SK-N-SH (cell line): ENCODE data around the gene PLD1. TPM values are rescaled to one million over a fixed set of nuclear protein-coding genes. Genes with fewer than 3 reads are reported as not detected.

Source experiments
- CTCF ChIA-PET: fragments of 300-600, 350-600 bp; formaldehyde crosslinking; extraction: SDS; loops from one replicate; lab custom pipeline; 2021; lab: Yijun Ruan, JAX
- POLR2A ChIA-PET: fragments of 350-600 bp; sonication (Branson Sonifier 250); formaldehyde crosslinking; extraction: SDS; loops from one replicate; lab custom pipeline; 2020; ENCODE audit warnings: antibody characterized with exemption, inconsistent platforms; lab: Yijun Ruan, JAX
- DNase-seq: peaks from one replicate; pipeline ENCODE4 v3.0.0; 2012
- H2AFZ ChIP-seq: fragments of 200-600 bp; sonication (generic); 2 replicates; pipeline ENCODE4 v1.8.1; 2016; ENCODE audit warnings: antibody characterized with exemption, mild to moderate bottlenecking, low read depth
- H3F3A ChIP-seq: fragments of 200-600 bp; sonication (generic); replicated peaks from 2 replicates; pipeline ENCODE3; 2016; ENCODE audit warnings: antibody characterized with exemption, mild to moderate bottlenecking; ENCODE audit not compliant: insufficient read depth
- H3K27ac ChIP-seq, 2 experiments: fragments of 200-500 bp in 1 of 2; fragments of 200-600 bp in 1 of 2; sonication (Bioruptor generic) in 1 of 2; sonication (generic), shearing (Covaris generic) in 1 of 2; 2 replicates each; pipeline versions ENCODE4 v1.5.1 to v1.6.1; 2014 to 2016; ENCODE audit warnings: low read depth in 2 of 2, inconsistent platforms in 1 of 2, low read length in 1 of 2, mild to moderate bottlenecking in 1 of 2, mixed read lengths in 1 of 2
- H3K27me3 ChIP-seq: fragments of 200-600 bp; sonication (generic), shearing (Covaris generic); 2 replicates; pipeline ENCODE4 v1.6.1; 2016; ENCODE audit warnings: mixed run types; ENCODE audit not compliant: insufficient read depth
- H3K36me3 ChIP-seq, 2 experiments: fragments of 200-500 bp in 1 of 2; fragments of 200-600 bp in 1 of 2; sonication (Bioruptor generic) in 1 of 2; sonication (generic) in 1 of 2; replicated peaks in 1 of 2; 2 replicates each; pipeline versions ENCODE3 to v1.5.1; 2014 to 2016; ENCODE audit warnings: low read length in 1 of 2, mild to moderate bottlenecking in 1 of 2; ENCODE audit not compliant: insufficient read depth in 2 of 2, control insufficient read depth in 1 of 2
- H3K4me1 ChIP-seq, 2 experiments: fragments of 200-500 bp in 1 of 2; fragments of 200-600 bp in 1 of 2; sonication (Bioruptor generic) in 1 of 2; sonication (generic), shearing (Covaris generic) in 1 of 2; 2 replicates each; pipeline versions ENCODE4 v1.5.1 to v1.6.1; 2014 to 2016; ENCODE audit warnings: low read depth in 1 of 2, low read length in 1 of 2, mixed run types in 1 of 2; ENCODE audit not compliant: insufficient read depth in 2 of 2, control insufficient read depth in 1 of 2
- H3K4me2 ChIP-seq: fragments of 200-600 bp; sonication (generic), shearing (Covaris generic); 2 replicates; pipeline ENCODE4 v1.6.1; 2017; ENCODE audit warnings: mixed run types
- H3K4me3 ChIP-seq, 2 experiments: fragments of 200-500 bp in 1 of 2; fragments of 200-600 bp in 1 of 2; sonication (Bioruptor generic) in 1 of 2; sonication (generic), shearing (Covaris generic) in 1 of 2; 2 replicates each; pipeline versions ENCODE4 v1.5.1 to v1.8.1; 2014 to 2016; ENCODE audit warnings: low read depth in 2 of 2, inconsistent platforms in 1 of 2, low read length in 1 of 2, mild to moderate bottlenecking in 1 of 2, mixed read lengths in 1 of 2, moderate library complexity in 1 of 2
- H3K79me2 ChIP-seq: fragments of 200-600 bp; sonication (generic); 2 replicates; pipeline ENCODE4 v1.8.1; 2017; ENCODE audit warnings: mild to moderate bottlenecking; ENCODE audit not compliant: insufficient read depth
- H3K9ac ChIP-seq: fragments of 200-600 bp; sonication (generic); 2 replicates; pipeline ENCODE4 v1.6.1; 2017; ENCODE audit warnings: mixed run types
- H3K9me2 ChIP-seq: fragments of 200-600 bp; sonication (generic); 2 replicates; pipeline ENCODE4 v1.6.1; 2017; ENCODE audit warnings: mixed run types
- H3K9me3 ChIP-seq: fragments of 200-600 bp; sonication (generic); 2 replicates; pipeline ENCODE4 v1.6.1; 2017; ENCODE audit warnings: mixed run types, mild to moderate bottlenecking, moderate library complexity
- H4K20me1 ChIP-seq: fragments of 200-600 bp; sonication (generic); 2 replicates; pipeline ENCODE4 v1.6.1; 2017; ENCODE audit warnings: mild to moderate bottlenecking, mixed run types; ENCODE audit not compliant: insufficient read depth
- CHD2 ChIP-seq: fragments of 150-350 bp; IDR thresholded peaks from 2 replicates; pipeline ENCODE4 v1.6.1; 2018; ENCODE audit warnings: low read length; ENCODE audit not compliant: partially characterized antibody
- CTCF ChIP-seq: fragments of 200-600 bp; sonication (generic); IDR thresholded peaks from 2 replicates; pipeline ENCODE4 v1.6.1; 2017; ENCODE audit warnings: antibody characterized with exemption, mild to moderate bottlenecking, moderate library complexity
- ELF1 ChIP-seq: IDR thresholded peaks from 2 replicates; pipeline ENCODE4 v1.4.0; 2012
- EP300 ChIP-seq, 2 experiments: IDR thresholded peaks; 2 replicates each; pipeline versions ENCODE4 v1.4.0 to v1.6.1; 2012; ENCODE audit warnings: borderline replicate concordance in 1 of 2, low read depth in 1 of 2, low read length in 1 of 2
- EZH2phosphoT487 ChIP-seq: fragments of 200-600 bp; sonication (generic); IDR thresholded peaks from 2 replicates; pipeline ENCODE4 v1.6.1; 2017; ENCODE audit warnings: low read depth, mixed run types, mild to moderate bottlenecking, antibody characterized with exemption, moderate library complexity, borderline replicate concordance
- FOSL2 ChIP-seq: IDR thresholded peaks from 2 replicates; pipeline ENCODE4 v1.4.0; 2012; ENCODE audit warnings: low read depth, mild to moderate bottlenecking, moderate library complexity, borderline replicate concordance
- FOXJ3 ChIP-seq: sonication (generic); formaldehyde crosslinking; IDR thresholded peaks from 2 replicates; pipeline ENCODE4 v1.5.1; 2020; ENCODE audit warnings: mild to moderate bottlenecking, missing genetic modification reagents
- FOXM1 ChIP-seq: IDR thresholded peaks from 2 replicates; pipeline ENCODE4 v1.4.0; 2012; ENCODE audit warnings: low read depth, mild to moderate bottlenecking
- GATA2 ChIP-seq: sonication (generic); formaldehyde crosslinking; IDR thresholded peaks from 2 replicates; pipeline ENCODE4 v1.5.0; 2020; ENCODE audit warnings: mild to moderate bottlenecking, missing genetic modification reagents
- IRF3 ChIP-seq: fragments of 150-350 bp; IDR thresholded peaks from 2 replicates; pipeline ENCODE4 v1.6.1; 2016; ENCODE audit warnings: mild to moderate bottlenecking, low read depth, low read length
- JUND ChIP-seq: IDR thresholded peaks from 2 replicates; pipeline ENCODE4 v1.4.0; 2012
- MAX ChIP-seq: IDR thresholded peaks from 2 replicates; pipeline ENCODE4 v1.4.0; 2012; ENCODE audit warnings: low read depth
- MXI1 ChIP-seq: IDR thresholded peaks from 2 replicates; pipeline ENCODE4 v1.6.1; 2012; ENCODE audit warnings: mild to moderate bottlenecking, low read depth, low read length, improper control_type of control experiment
- NFIC ChIP-seq: IDR thresholded peaks from 2 replicates; pipeline ENCODE4 v1.4.0; 2012; ENCODE audit warnings: borderline replicate concordance
- NRF1 ChIP-seq: IDR thresholded peaks from 2 replicates; pipeline ENCODE4 v1.6.1; 2012; ENCODE audit warnings: low read depth, mild to moderate bottlenecking, low read length
- POLR2AphosphoS5 ChIP-seq: IDR thresholded peaks from 2 replicates; pipeline ENCODE4 v1.6.1; 2012; ENCODE audit warnings: low read depth, low read length
- RAD21 ChIP-seq: IDR thresholded peaks from 2 replicates; pipeline ENCODE4 v1.6.1; 2012; ENCODE audit warnings: mild to moderate bottlenecking, low read length
- RFX5 ChIP-seq: IDR thresholded peaks from 2 replicates; pipeline ENCODE4 v1.6.1; 2012; ENCODE audit warnings: mild to moderate bottlenecking, improper control_type of control experiment, low read length
- RXRA ChIP-seq: IDR thresholded peaks from 2 replicates; pipeline ENCODE4 v1.4.0; 2012; ENCODE audit warnings: low read depth, mild to moderate bottlenecking, borderline replicate concordance
- SIN3A ChIP-seq: IDR thresholded peaks from 2 replicates; pipeline ENCODE4 v1.6.1; 2012; ENCODE audit warnings: low read depth, mild to moderate bottlenecking, low read length, moderate library complexity, borderline replicate concordance
- TAF1 ChIP-seq: IDR thresholded peaks from 2 replicates; pipeline ENCODE4 v1.6.1; 2012; ENCODE audit warnings: low read depth, mild to moderate bottlenecking, low read length, moderate library complexity, borderline replicate concordance
- TCF12 ChIP-seq: IDR thresholded peaks from 2 replicates; pipeline ENCODE4 v1.4.0; 2012
- TEAD4 ChIP-seq: IDR thresholded peaks from 2 replicates; pipeline ENCODE4 v1.4.0; 2012; ENCODE audit warnings: mild to moderate bottlenecking, borderline replicate concordance; ENCODE audit not compliant: insufficient read depth
- WGBS: methylation state at CpG from one replicate; pipeline ENCODE4 v1.1.6; 2017; ENCODE audit warnings: low lambda C conversion rate; 5-methylcytosine and 5-hydroxymethylcytosine counted together
- polyA plus RNA-seq, 3 experiments: library from polyadenylated mRNA; depleted of rRNA; stranded (reverse); fragments of >200 nt; gene quantifications; 2 replicates each; pipeline ENCODE4 v1.2.3, GENCODE V29; 2012
- TF ChIP-seq, protein P1 (sequence below): IDR thresholded peaks from 2 replicates; pipeline ENCODE4; 2012

PLD1 gene
- polyA plus RNA-seq, 1 of the 3 experiments (the other 2 are of a cell fraction): 6.2 TPM

DNA sequence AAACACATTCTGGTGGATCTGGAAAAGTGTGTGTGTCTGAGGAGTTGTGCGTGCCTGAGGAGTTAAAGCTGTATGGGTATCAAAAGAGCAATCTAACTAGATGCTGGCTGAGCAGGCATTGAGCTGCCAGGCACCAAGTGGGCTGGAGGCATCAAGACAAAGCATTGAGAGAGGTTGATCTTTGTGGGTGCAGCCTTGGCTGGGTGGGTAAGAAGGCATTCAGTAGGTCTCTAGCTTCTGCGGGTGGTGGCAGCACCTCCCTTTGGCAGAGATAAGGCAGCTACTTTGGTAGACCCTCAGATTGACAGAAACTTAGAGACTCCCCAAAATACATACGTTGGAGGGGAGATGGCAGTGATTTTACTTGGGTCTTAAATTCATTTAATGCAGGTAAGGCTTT, 17.1 kb upstream of the PLD1 start:
- no peak overlapping the region for H3K27ac ChIP-seq
- H3K4me2 ChIP-seq: no peak overlapping the region
- peaks cover 5% of the 10 kb centered on the region in 2 experiments; a peak in 3 of 4 replicates for H3K4me1 ChIP-seq
- no peaks in the 10 kb centered on the region for H3K9me3 ChIP-seq
- H3K79me2 ChIP-seq: no peaks in the 10 kb centered on the region
- no peak overlapping the region for H3K9ac ChIP-seq
- H2AFZ ChIP-seq: no peak overlapping the region
- DNase-seq: no peak
- H4K20me1 ChIP-seq: no peaks in the 10 kb centered on the region
- TF ChIP-seq MXI1 (no peak), ELF1 (no peak), JUND (no peak), FOSL2 (no peak), FOXJ3 (no peak), EP300 (IDR thresholded peaks at IDR 0.05; ENCODE audit: borderline replicate concordance in 1 of 2, low read depth in 1 of 2, low read length in 1 of 2) (no peak), GATA2 (CRISPR knock-in tag) (no peak), CTCF (no peak), NFIC (no peak), RFX5 (no peak), RXRA (no peak), IRF3 (no peak)
- H3K27me3 ChIP-seq: no peaks in the 10 kb centered on the region
- WGBS: 94% methylated on average over 3 of the region's 3 CpGs
- POLR2A ChIA-PET: no interaction called here
- no peaks in the 10 kb centered on the region for H3F3A ChIP-seq
- H3K9me2 ChIP-seq: no peaks in the 10 kb centered on the region
- CTCF ChIA-PET: no interaction called here
- no peaks in the 10 kb centered on the region for H3K36me3 ChIP-seq
- no peak overlapping the region for H3K4me3 ChIP-seq

GRCh38 chr3:171825222-171825828, 15.0 kb upstream of the PLD1 start:
- H3K4me2 ChIP-seq: no peak overlapping the region
- H3K27me3 ChIP-seq: no peaks in the 10 kb centered on the region
- no peaks in the 10 kb centered on the region for H4K20me1 ChIP-seq
- no peak overlapping the region for H3K27ac ChIP-seq
- ChIA-PET CTCF (no interaction called here), POLR2A (no interaction called here)
- H2AFZ ChIP-seq: no peak overlapping the region
- no peak for DNase-seq
- no peak overlapping the region for H3K4me3 ChIP-seq
- no peaks in the 10 kb centered on the region for H3K36me3 ChIP-seq
- H3K9me3 ChIP-seq: no peaks in the 10 kb centered on the region
- no peak overlapping the region for H3K9ac ChIP-seq
- H3F3A ChIP-seq: no peaks in the 10 kb centered on the region
- peaks cover 3 to 5% of the 10 kb centered on the region in 2 experiments; a peak in 3 of 4 replicates for H3K4me1 ChIP-seq
- no peaks in the 10 kb centered on the region for H3K79me2 ChIP-seq
- WGBS: 76% methylated on average over 5 of the region's 5 CpGs
- no peaks in the 10 kb centered on the region for H3K9me2 ChIP-seq
- TF ChIP-seq CHD2 (no peak), EZH2phosphoT487 (no peak), SIN3A (no peak), FOXM1 (no peak), TEAD4 (no peak), TAF1 (no peak), RAD21 (no peak), NRF1 (no peak), IRF3 (no peak), POLR2AphosphoS5 (no peak), ELF1 (no peak), MAX (no peak), TCF12 (no peak)
- TF ChIP-seq, protein P1, sequence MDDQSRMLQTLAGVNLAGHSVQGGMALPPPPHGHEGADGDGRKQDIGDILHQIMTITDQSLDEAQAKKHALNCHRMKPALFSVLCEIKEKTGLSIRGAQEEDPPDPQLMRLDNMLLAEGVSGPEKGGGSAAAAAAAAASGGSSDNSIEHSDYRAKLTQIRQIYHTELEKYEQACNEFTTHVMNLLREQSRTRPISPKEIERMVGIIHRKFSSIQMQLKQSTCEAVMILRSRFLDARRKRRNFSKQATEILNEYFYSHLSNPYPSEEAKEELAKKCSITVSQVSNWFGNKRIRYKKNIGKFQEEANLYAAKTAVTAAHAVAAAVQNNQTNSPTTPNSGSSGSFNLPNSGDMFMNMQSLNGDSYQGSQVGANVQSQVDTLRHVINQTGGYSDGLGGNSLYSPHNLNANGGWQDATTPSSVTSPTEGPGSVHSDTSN: no peak
